Measurements from ENCODE around the gene TBC1D30. TPM values are rescaled to one million over a fixed set of nuclear protein-coding genes. Genes with fewer than 3 reads are reported as not detected.

The TBC1D30 gene
- total RNA-seq, 3 donors from 2014 or later (not counting 1 experiment from before 2014, with no cell fraction given), result 2.8 to 5.8 (median 4.7) TPM

- ATAC-seq (no peak), DNase-seq (no peak)
- TF ChIP-seq CTCF (IDR thresholded peaks at IDR 0.05), result no peak
- H3K36me3 ChIP-seq (ENCODE audit: control insufficient read depth, insufficient read depth, low read length), result no peaks in the 10 kb centered on the region
- no peaks in the 10 kb centered on the region for H3K9me3 ChIP-seq (ENCODE audit: control insufficient read depth, insufficient read depth, low read length)
- Mint-ChIP-seq H3K27me3 (ENCODE audit: low read depth in 2 of 2) (no peaks in the 10 kb centered on the region), H3K4me1 (no peaks in the 10 kb centered on the region), H3K27ac (no peak overlapping the region), H3K36me3 (no peaks in the 10 kb centered on the region), H3K4me3 (no peak overlapping the region), H3K9me3 (no peaks in the 10 kb centered on the region)
- H3K4me1 ChIP-seq (ENCODE audit: control insufficient read depth, insufficient read depth, low read length), result no peaks in the 10 kb centered on the region
- no peak overlapping the region for H3K27ac ChIP-seq (ENCODE audit: low read length)
- H3K4me3 ChIP-seq (ENCODE audit: low read length), result no peak overlapping the region
- intact Hi-C loops (cut with micrococcal nuclease), result no loop called here
- WGBS (ENCODE audit: insufficient coverage), result 95% methylated on average over 3 of the region's 3 CpGs
- H3K27me3 ChIP-seq (ENCODE audit: control insufficient read depth, insufficient read depth, low read length), result peaks cover 2% of the 10 kb centered on the region
Measured at GRCh38 chr12:64793610-64794009, 30.8 kb upstream of the TBC1D30 start.

- 73% methylated on average over 3 of the region's 3 CpGs for WGBS (ENCODE audit: insufficient coverage)
- TF ChIP-seq CTCF (IDR thresholded peaks at IDR 0.05), result no peak
- no peaks in the 10 kb centered on the region for H3K4me1 ChIP-seq (ENCODE audit: control insufficient read depth, insufficient read depth, low read length)
- no peaks in the 10 kb centered on the region for H3K9me3 ChIP-seq (ENCODE audit: control insufficient read depth, insufficient read depth, low read length)
- Mint-ChIP-seq H3K36me3 (no peaks in the 10 kb centered on the region), H3K27ac (no peak overlapping the region), H3K9me3 (no peaks in the 10 kb centered on the region), H3K27me3 (ENCODE audit: low read depth in 2 of 2) (no peaks in the 10 kb centered on the region), H3K4me3 (no peak overlapping the region), H3K4me1 (no peaks in the 10 kb centered on the region)
- no peak overlapping the region for H3K27ac ChIP-seq (ENCODE audit: low read length)
- peaks cover 2% of the 10 kb centered on the region for H3K27me3 ChIP-seq (ENCODE audit: control insufficient read depth, insufficient read depth, low read length)
- no peak for ATAC-seq
- intact Hi-C loops (cut with micrococcal nuclease), result no loop called here
- DNase-seq, result no peak
- no peaks in the 10 kb centered on the region for H3K36me3 ChIP-seq (ENCODE audit: control insufficient read depth, insufficient read depth, low read length)
- H3K4me3 ChIP-seq (ENCODE audit: low read length), result no peak overlapping the region
Measured at GRCh38 chr12:64794305-64794704, 30.1 kb upstream of the TBC1D30 start.

GRCh38 chr12:64796205-64796845 is 28.1 kb upstream of the TBC1D30 start:
- Mint-ChIP-seq H3K27ac (no peak overlapping the region), H3K4me3 (no peak overlapping the region), H3K9me3 (no peaks in the 10 kb centered on the region), H3K27me3 (ENCODE audit: low read depth in 2 of 2) (peaks cover 11 to 12% of the 10 kb centered on the region in 2 donors), H3K36me3 (no peaks in the 10 kb centered on the region), H3K4me1 (no peaks in the 10 kb centered on the region)
- Histone ChIP-seq H3K27ac (ENCODE audit: low read length) (no peak overlapping the region), H3K4me3 (ENCODE audit: low read length) (no peak overlapping the region), H3K9me3 (ENCODE audit: control insufficient read depth, insufficient read depth, low read length) (no peaks in the 10 kb centered on the region), H3K36me3 (ENCODE audit: control insufficient read depth, insufficient read depth, low read length) (no peaks in the 10 kb centered on the region), H3K4me1 (ENCODE audit: control insufficient read depth, insufficient read depth, low read length) (no peaks in the 10 kb centered on the region), H3K27me3 (ENCODE audit: control insufficient read depth, insufficient read depth, low read length) (no peaks in the 10 kb centered on the region)
- ATAC-seq (peak; percentile 88 to 99 (median 99)), DNase-seq (peak; percentile 33 to 87)
- WGBS (ENCODE audit: insufficient coverage), result no CpG with 5 or more reads among the region's 5 CpGs
- intact Hi-C loops (cut with micrococcal nuclease), result loop anchor here (2.0 to 5.0 kb wide), 2 partner anchors 249 to 436 kb away; no protein-coding TSS in a partner anchor
- peak; percentile 94 for TF ChIP-seq CTCF (IDR thresholded peaks at IDR 0.05)

GRCh38 chr12:64797156-64797555 is 27.3 kb upstream of the TBC1D30 start:
- H3K9me3 Mint-ChIP-seq, result no peaks in the 10 kb centered on the region
- peaks cover 2% of the 10 kb centered on the region for H3K4me1 ChIP-seq (ENCODE audit: control insufficient read depth, insufficient read depth, low read length)
- H3K27me3 Mint-ChIP-seq (ENCODE audit: low read depth in 2 of 2), result peaks cover 11 to 13% of the 10 kb centered on the region in 2 donors
- DNase-seq (no peak), ATAC-seq (no peak)
- WGBS (ENCODE audit: insufficient coverage), result 82% methylated on average over 1 of the region's 1 CpG
- no peak overlapping the region for H3K4me3 Mint-ChIP-seq
- H3K27ac Mint-ChIP-seq, result no peak overlapping the region
- no peak overlapping the region for H3K4me3 ChIP-seq (ENCODE audit: low read length)
- peaks cover 0 to 2% of the 10 kb centered on the region in 2 donors for H3K4me1 Mint-ChIP-seq
- no peak overlapping the region for H3K27ac ChIP-seq (ENCODE audit: low read length)
- no peaks in the 10 kb centered on the region for H3K36me3 Mint-ChIP-seq
- no peaks in the 10 kb centered on the region for H3K27me3 ChIP-seq (ENCODE audit: control insufficient read depth, insufficient read depth, low read length)
- no peaks in the 10 kb centered on the region for H3K9me3 ChIP-seq (ENCODE audit: control insufficient read depth, insufficient read depth, low read length)
- intact Hi-C loops (cut with micrococcal nuclease), result loop anchor here (2.0 to 5.0 kb wide), 2 partner anchors 250 to 436 kb away; no protein-coding TSS in a partner anchor
- no peaks in the 10 kb centered on the region for H3K36me3 ChIP-seq (ENCODE audit: control insufficient read depth, insufficient read depth, low read length)
- no peak for TF ChIP-seq CTCF (IDR thresholded peaks at IDR 0.05)
